Natural killer cell (primary cell): Measurements from ENCODE around the gene RNF150. TPM values are rescaled to one million over a fixed set of nuclear protein-coding genes. Genes with fewer than 3 reads are reported as not detected.

Experiments used
- ATAC-seq, 3 donors: fragments of 150-1000 bp in 2 of 3; fragments of 200-7000 bp in 1 of 3; cut with Tn5 transposase; 1 replicate in 1 of 3; 2 replicates in 2 of 3; pipeline ENCODE4 v1.10.0; 2021; ENCODE audit warnings: mild to moderate bottlenecking in 2 of 3, moderate library complexity in 2 of 3
- DNase-seq, 2 donors: peaks; one replicate each; pipeline versions ENCODE4 v3.0.0 to v3.0.0-alpha.2; 2013 to 2021; ENCODE audit warnings: mixed read lengths in 1 of 2
- H3K27ac ChIP-seq: one replicate; pipeline ENCODE4 v1.5.1; 2013; ENCODE audit warnings: mild to moderate bottlenecking, low read length
- H3K27me3 ChIP-seq: one replicate; pipeline ENCODE4 v1.6.1; 2013; ENCODE audit warnings: low read length; ENCODE audit not compliant: control insufficient read depth, insufficient read depth
- H3K36me3 ChIP-seq: one replicate; pipeline ENCODE4 v1.6.1; 2013; ENCODE audit warnings: low read length; ENCODE audit not compliant: control insufficient read depth, insufficient read depth
- H3K4me1 ChIP-seq: one replicate; pipeline ENCODE4 v1.6.1; 2013; ENCODE audit warnings: low read length; ENCODE audit not compliant: control insufficient read depth, insufficient read depth
- H3K4me3 ChIP-seq: one replicate; pipeline ENCODE4 v1.5.1; 2013; ENCODE audit warnings: low read length
- H3K9me3 ChIP-seq: one replicate; pipeline ENCODE4 v1.6.1; 2013; ENCODE audit warnings: low read length; ENCODE audit not compliant: control insufficient read depth, insufficient read depth
- H3K27ac Mint-ChIP-seq, 2 donors: one replicate each; pipeline ENCODE4 v1.8.0; 2022; ENCODE audit warnings: mild to moderate bottlenecking in 2 of 2, mixed read lengths in 2 of 2, moderate library complexity in 1 of 2
- H3K27me3 Mint-ChIP-seq, 2 donors: one replicate each; pipeline ENCODE4 v1.8.0; 2022; ENCODE audit warnings: low read depth in 2 of 2, mixed read lengths in 2 of 2
- H3K36me3 Mint-ChIP-seq: one replicate; pipeline ENCODE4 v1.8.0; 2022; ENCODE audit warnings: mixed read lengths
- H3K4me1 Mint-ChIP-seq, 2 donors: one replicate each; pipeline ENCODE4 v1.8.0; 2022; ENCODE audit warnings: mixed read lengths in 2 of 2
- H3K4me3 Mint-ChIP-seq: one replicate; pipeline ENCODE4 v1.8.0; 2022; ENCODE audit warnings: mild to moderate bottlenecking, moderate library complexity, mixed read lengths
- H3K9me3 Mint-ChIP-seq, 2 donors: one replicate each; pipeline ENCODE4 v1.8.0; 2022; ENCODE audit warnings: mixed read lengths in 2 of 2
- WGBS: methylation state at CpG from one replicate; pipeline ENCODE4 v1.1.7; 2013; ENCODE audit warnings: missing lambda C conversion rate; ENCODE audit not compliant: insufficient coverage; 5-methylcytosine and 5-hydroxymethylcytosine counted together
- intact Hi-C: fragments of 100-400 bp; cut with micrococcal nuclease; formaldehyde crosslinking; loops from one replicate; pipeline ENCODE4 v1.14.2; 2022
- total RNA-seq, 4 donors: library from RNA; stranded (reverse); fragments of 120-200 nt in 1 of 4; gene quantifications; one replicate each; pipeline versions ENCODE4 v1.2.3 to v1.2.4, GENCODE V29; 2013 to 2022
- TF ChIP-seq, protein P1 (sequence below): fragments of 200-600 bp; IDR thresholded peaks from one replicate; pipeline ENCODE4 v1.8.0; 2022; ENCODE audit warnings: antibody characterized with exemption

RNF150 gene
- total RNA-seq, 3 donors from 2014 or later (not counting 1 experiment from before 2014, with no cell fraction given), result 0.09 TPM; not detected in 2

GRCh38 chr4:140857111-140857510 is 276.2 kb downstream of the RNF150 start:
- ATAC-seq (no peak), DNase-seq (no peak)
- H3K36me3 Mint-ChIP-seq, result no peaks in the 10 kb centered on the region
- no CpG with 5 or more reads among the region's 2 CpGs for WGBS
- Histone ChIP-seq H3K27ac (no peak overlapping the region), H3K9me3 (no peaks in the 10 kb centered on the region), H3K4me3 (no peak overlapping the region), H3K36me3 (no peaks in the 10 kb centered on the region), H3K4me1 (no peaks in the 10 kb centered on the region), H3K27me3 (no peaks in the 10 kb centered on the region)
- peaks cover 0 to 7% of the 10 kb centered on the region in 2 donors for H3K27me3 Mint-ChIP-seq
- H3K4me3 Mint-ChIP-seq, result no peak overlapping the region
- H3K27ac Mint-ChIP-seq, result no peak overlapping the region
- intact Hi-C loops, result no loop called here
- no peaks in the 10 kb centered on the region for H3K4me1 Mint-ChIP-seq
- no peaks in the 10 kb centered on the region for H3K9me3 Mint-ChIP-seq
- TF ChIP-seq, protein P1, sequence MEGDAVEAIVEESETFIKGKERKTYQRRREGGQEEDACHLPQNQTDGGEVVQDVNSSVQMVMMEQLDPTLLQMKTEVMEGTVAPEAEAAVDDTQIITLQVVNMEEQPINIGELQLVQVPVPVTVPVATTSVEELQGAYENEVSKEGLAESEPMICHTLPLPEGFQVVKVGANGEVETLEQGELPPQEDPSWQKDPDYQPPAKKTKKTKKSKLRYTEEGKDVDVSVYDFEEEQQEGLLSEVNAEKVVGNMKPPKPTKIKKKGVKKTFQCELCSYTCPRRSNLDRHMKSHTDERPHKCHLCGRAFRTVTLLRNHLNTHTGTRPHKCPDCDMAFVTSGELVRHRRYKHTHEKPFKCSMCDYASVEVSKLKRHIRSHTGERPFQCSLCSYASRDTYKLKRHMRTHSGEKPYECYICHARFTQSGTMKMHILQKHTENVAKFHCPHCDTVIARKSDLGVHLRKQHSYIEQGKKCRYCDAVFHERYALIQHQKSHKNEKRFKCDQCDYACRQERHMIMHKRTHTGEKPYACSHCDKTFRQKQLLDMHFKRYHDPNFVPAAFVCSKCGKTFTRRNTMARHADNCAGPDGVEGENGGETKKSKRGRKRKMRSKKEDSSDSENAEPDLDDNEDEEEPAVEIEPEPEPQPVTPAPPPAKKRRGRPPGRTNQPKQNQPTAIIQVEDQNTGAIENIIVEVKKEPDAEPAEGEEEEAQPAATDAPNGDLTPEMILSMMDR, result no peak

DNA sequence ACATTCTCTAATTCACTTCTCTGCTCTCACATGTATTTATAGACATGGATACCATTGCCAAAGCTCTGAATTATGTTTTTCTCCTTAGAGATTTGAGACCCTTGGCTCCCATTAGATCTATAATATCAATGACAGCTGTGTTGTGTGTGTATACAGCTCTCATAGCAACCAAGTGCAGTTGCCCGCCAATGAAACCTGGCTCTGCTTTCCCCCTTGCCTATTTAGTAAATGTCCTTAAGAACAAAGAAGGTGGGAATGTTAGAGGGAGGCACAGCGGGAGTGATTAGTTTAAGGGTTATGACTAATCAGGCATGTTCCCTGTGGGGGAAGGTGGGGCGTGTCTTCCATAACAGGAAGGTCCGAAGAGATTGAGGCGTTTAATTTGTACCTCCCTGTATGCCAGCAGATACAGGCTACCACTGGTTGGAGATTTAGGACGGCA is 276.6 kb downstream of the RNF150 start:
- no peak overlapping the region for H3K4me3 Mint-ChIP-seq
- intact Hi-C loops, result no loop called here

DNA sequence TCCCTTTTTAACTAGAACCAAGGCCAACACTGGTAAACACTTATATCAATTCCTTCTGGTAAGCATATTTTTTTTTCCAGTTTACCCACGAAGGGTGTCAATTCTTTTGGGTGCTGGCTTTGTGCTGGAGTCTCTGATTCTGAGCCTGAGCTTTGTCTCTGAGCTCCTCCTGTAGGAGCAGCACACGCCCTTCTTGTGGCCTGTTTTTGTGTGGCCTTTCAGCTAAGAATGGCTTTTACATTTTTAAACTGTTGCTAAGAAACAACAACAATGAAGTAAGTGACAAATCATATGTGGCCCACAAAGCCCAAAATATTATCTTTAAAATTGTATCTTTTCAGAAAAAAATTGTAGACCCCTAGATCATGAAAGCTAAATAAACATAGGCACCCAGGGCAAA is 279.1 kb downstream of the RNF150 start:
- Mint-ChIP-seq H3K36me3 (no peaks in the 10 kb centered on the region), H3K27ac (no peak overlapping the region), H3K4me3 (no peak overlapping the region), H3K4me1 (no peaks in the 10 kb centered on the region), H3K9me3 (no peaks in the 10 kb centered on the region), H3K27me3 (peaks cover under 1 to 7% of the 10 kb centered on the region in 2 donors)
- 61% methylated on average over 2 of the region's 2 CpGs for WGBS
- H3K27me3 ChIP-seq, result no peaks in the 10 kb centered on the region
- H3K4me1 ChIP-seq, result no peaks in the 10 kb centered on the region
- ATAC-seq (no peak), DNase-seq (no peak)
- H3K4me3 ChIP-seq, result no peak overlapping the region
- H3K9me3 ChIP-seq, result no peaks in the 10 kb centered on the region
- intact Hi-C loops, result no loop called here
- TF ChIP-seq, protein P1, result no peak
- H3K36me3 ChIP-seq, result no peaks in the 10 kb centered on the region
- H3K27ac ChIP-seq, result no peak overlapping the region

More for the DNA sequence above, 276.6 kb downstream of the RNF150 start:
- WGBS, result 85% methylated on average over 6 of the region's 6 CpGs
- H3K27me3 Mint-ChIP-seq, result peaks cover 0 to 7% of the 10 kb centered on the region in 2 donors
- H3K27ac Mint-ChIP-seq, result no peak overlapping the region
- Histone ChIP-seq H3K4me1 (no peaks in the 10 kb centered on the region), H3K27ac (no peak overlapping the region), H3K36me3 (no peaks in the 10 kb centered on the region), H3K27me3 (no peaks in the 10 kb centered on the region), H3K9me3 (no peaks in the 10 kb centered on the region), H3K4me3 (no peak overlapping the region)
- H3K4me1 Mint-ChIP-seq, result no peaks in the 10 kb centered on the region
- H3K36me3 Mint-ChIP-seq, result no peaks in the 10 kb centered on the region
- TF ChIP-seq, protein P1, result no peak
- DNase-seq (no peak), ATAC-seq (no peak)
- no peaks in the 10 kb centered on the region for H3K9me3 Mint-ChIP-seq

DNA sequence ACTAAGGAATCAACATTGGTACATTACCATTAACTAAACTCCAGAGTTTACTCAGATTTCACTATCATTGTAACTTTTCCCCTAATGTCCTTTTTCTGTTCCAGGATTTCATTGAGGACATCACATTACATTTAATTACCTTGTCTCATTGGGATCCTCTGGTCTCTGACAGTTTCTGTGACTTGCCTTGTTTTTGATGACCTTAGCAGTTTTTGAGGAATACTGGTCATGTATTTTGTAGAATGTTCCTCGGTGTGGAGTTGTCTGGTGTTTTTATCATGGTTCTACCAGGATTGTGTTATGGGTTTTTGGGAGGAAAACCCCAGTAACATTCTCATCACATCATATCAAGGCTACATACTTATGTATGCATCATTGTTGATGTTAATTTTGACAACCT is 281.5 kb downstream of the RNF150 start:
- Mint-ChIP-seq H3K9me3 (no peaks in the 10 kb centered on the region), H3K27ac (no peak overlapping the region), H3K36me3 (no peaks in the 10 kb centered on the region), H3K27me3 (peaks cover 13 to 16% of the 10 kb centered on the region in 2 donors), H3K4me1 (no peaks in the 10 kb centered on the region), H3K4me3 (no peak overlapping the region)
- Histone ChIP-seq H3K4me1 (no peaks in the 10 kb centered on the region), H3K9me3 (no peaks in the 10 kb centered on the region), H3K36me3 (no peaks in the 10 kb centered on the region), H3K4me3 (no peak overlapping the region), H3K27me3 (no peaks in the 10 kb centered on the region), H3K27ac (no peak overlapping the region)
- DNase-seq, result no peak
- TF ChIP-seq, protein P1, result no peak
- intact Hi-C loops, result loop anchor here (2.0 kb wide), 1 partner anchor 491 kb away; no protein-coding TSS in a partner anchor
- no peak for ATAC-seq
- no CpG with 5 or more reads among the region's 1 CpG for WGBS
